ENCODE results near the gene MATN4.
A peak's percentile ranks its signal among the peaks of the same experiment; 100 is the strongest.

Gene MATN4

GRCh38 chr20:45315672-45316071 lies 7.6 kb upstream of the MATN4 start:
- no peak for DNase-seq (ENCODE audit: low read depth)

- DNase-seq (ENCODE audit: low read depth): no peak
Measured at GRCh38 chr20:45313943-45314342, 5.8 kb upstream of the MATN4 start.

GRCh38 chr20:45313065-45313695 lies 5.1 kb upstream of the MATN4 start:
- DNase-seq (ENCODE audit: low read depth): no peak

GRCh38 chr20:45312241-45312640 lies 4.1 kb upstream of the MATN4 start:
- DNase-seq (ENCODE audit: low read depth): no peak

GRCh38 chr20:45311589-45312211 lies 3.6 kb upstream of the MATN4 start:
- no peak for DNase-seq (ENCODE audit: low read depth)

GRCh38 chr20:45309075-45309474 lies 976 bp upstream of the MATN4 start:
- DNase-seq (ENCODE audit: low read depth): no peak

GRCh38 chr20:45307076-45307640 lies 941 bp downstream of the MATN4 start:
- no peak for DNase-seq (ENCODE audit: low read depth)

GRCh38 chr20:45306431-45306982 lies 1.6 kb downstream of the MATN4 start, which contains the start of gene RBPJL:
TSS of gene RBPJL (plus strand) at chr20:45306840. CDS start at chr20:45306923, 83 bp downstream.
- DNase-seq (ENCODE audit: low read depth): no peak

- no peak for DNase-seq (ENCODE audit: low read depth)
Measured at GRCh38 chr20:45305262-45305661, 2.8 kb downstream of the MATN4 start.

- DNase-seq (ENCODE audit: low read depth): no peak
Measured at GRCh38 chr20:45304464-45304999, 3.6 kb downstream of the MATN4 start.

- DNase-seq (ENCODE audit: low read depth): no peak
Measured at GRCh38 chr20:45303586-45304463, 4.3 kb downstream of the MATN4 start.

GRCh38 chr20:45301824-45302271 lies 6.3 kb downstream of the MATN4 start:
- DNase-seq (ENCODE audit: low read depth): no peak

- no peak for DNase-seq (ENCODE audit: low read depth)
Measured at GRCh38 chr20:45300961-45301360, 7.1 kb downstream of the MATN4 start.

- no peak for DNase-seq (ENCODE audit: low read depth)
Measured at GRCh38 chr20:45299786-45300185, 8.3 kb downstream of the MATN4 start.

- no peak for DNase-seq (ENCODE audit: low read depth)
Measured at GRCh38 chr20:45297786-45298497, 10.2 kb downstream of the MATN4 start.

GRCh38 chr20:45294659-45295058 lies 13.4 kb downstream of the MATN4 start:
- no peak for DNase-seq (ENCODE audit: low read depth)

- DNase-seq (ENCODE audit: low read depth): no peak
Measured at GRCh38 chr20:45294003-45294368, 14.1 kb downstream of the MATN4 start.

- peak; percentile 34 for DNase-seq (ENCODE audit: low read depth)
Measured at GRCh38 chr20:45293041-45294002, 14.8 kb downstream of the MATN4 start.

- DNase-seq (ENCODE audit: low read depth): no peak
Measured at GRCh38 chr20:45292343-45292742, 15.8 kb downstream of the MATN4 start.

- no peak for DNase-seq (ENCODE audit: low read depth)
Measured at GRCh38 chr20:45291526-45291925, 16.6 kb downstream of the MATN4 start.

Data from fibroblast of the conjunctiva (primary cell).